Measurements from ENCODE around the gene KCNJ6. TPM values are rescaled to one million over a fixed set of nuclear protein-coding genes. Genes with fewer than 3 reads are reported as not detected.

Gene KCNJ6
- total RNA-seq, 1 experiment from 2014 or later: not detected

DNA sequence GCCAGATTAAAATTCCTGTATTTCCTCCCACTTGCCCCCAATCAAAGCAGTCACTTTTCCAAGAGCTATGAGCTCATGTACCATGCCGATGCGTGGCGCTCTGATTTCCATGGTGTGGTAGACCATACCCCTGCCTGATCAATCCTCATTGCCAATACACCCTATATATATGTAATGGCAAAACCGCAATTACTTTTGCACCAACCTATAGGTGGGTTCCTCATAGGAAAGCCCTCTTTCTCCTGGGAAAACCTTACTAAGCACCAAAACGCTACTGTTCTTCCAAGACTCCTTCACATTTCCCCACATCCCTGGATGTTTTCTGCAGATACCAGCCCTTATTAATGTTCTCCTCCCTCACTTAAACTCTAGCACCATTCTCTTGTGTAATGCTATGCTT, 11.0 kb downstream of the KCNJ6 start:
- ChIA-PET CTCF (no interaction called here), POLR2A (no interaction called here), RAD21 (ENCODE audit: low non-redundant PET in 1 of 2, low total read pairs in 2 of 2, uncharacterized antibody in 2 of 2, unreplicated experiment in 2 of 2) (no interaction called here)
- no peaks in the 10 kb centered on the region for H4K20me1 ChIP-seq (ENCODE audit: insufficient read depth)
- no peaks in the 10 kb centered on the region for H3K4me1 ChIP-seq (ENCODE audit: control insufficient read depth in 1 of 2, insufficient read depth in 2 of 2, low read length in 2 of 2)
- peaks cover 0 to 3% of the 10 kb centered on the region in 2 experiments; a peak in 1 of 4 replicates for H3K9me3 ChIP-seq (ENCODE audit: control insufficient read depth in 1 of 2, insufficient read depth in 1 of 2, low read depth in 1 of 2, low read length in 2 of 2)
- no peaks in the 10 kb centered on the region for H3K9me2 ChIP-seq (ENCODE audit: insufficient read depth)
- H3K4me2 ChIP-seq (ENCODE audit: low read length): no peak overlapping the region
- H2AFZ ChIP-seq (ENCODE audit: low read depth, low read length, poor library complexity, severe bottlenecking): no peak overlapping the region
- intact Hi-C loops (cut with micrococcal nuclease): no loop called here
- DNase-seq (ENCODE audit: low read depth, low spot score): no peak
- H3K9ac ChIP-seq (ENCODE audit: low read length): no peak overlapping the region
- no peaks in the 10 kb centered on the region for H3K36me3 ChIP-seq (ENCODE audit: control insufficient read depth in 1 of 2, insufficient read depth in 2 of 2, low read length in 2 of 2)
- ATAC-seq: no peak
- H3K4me3 ChIP-seq (replicated peaks in 1 of 2; ENCODE audit: low read depth in 1 of 2, low read length in 2 of 2): no peak overlapping the region
- H3K79me2 ChIP-seq (ENCODE audit: insufficient read depth, low read length): no peaks in the 10 kb centered on the region
- no peaks in the 10 kb centered on the region for H3K27me3 ChIP-seq (ENCODE audit: insufficient read depth, low read length)
- BruUV-seq (replicated peaks): no TSS peak
- no peak for TF ChIP-seq EZH2 (IDR thresholded peaks at IDR 0.05)
- TF ChIP-seq JUND (IDR thresholded peaks at IDR 0.05): no peak
- TF ChIP-seq EGR1 (IDR thresholded peaks at IDR 0.05; ENCODE audit: low read depth): no peak
- no peak for TF ChIP-seq SRF (IDR thresholded peaks at IDR 0.05; ENCODE audit: low read depth)
- TF ChIP-seq ZFX (IDR thresholded peaks at IDR 0.05): no peak
- no peak for TF ChIP-seq SP1 (IDR thresholded peaks at IDR 0.05; ENCODE audit: low read depth)
- TF ChIP-seq SIN3A (IDR thresholded peaks at IDR 0.05; ENCODE audit: low read depth): no peak
- no peak for TF ChIP-seq POLR2A (IDR thresholded peaks at IDR 0.05; ENCODE audit: borderline replicate concordance, extremely low read depth, insufficient read depth, insufficient read length)
- TF ChIP-seq EZH2phosphoT487 (IDR thresholded peaks at IDR 0.05; ENCODE audit: borderline replicate concordance): no peak
- TF ChIP-seq, protein P1, sequence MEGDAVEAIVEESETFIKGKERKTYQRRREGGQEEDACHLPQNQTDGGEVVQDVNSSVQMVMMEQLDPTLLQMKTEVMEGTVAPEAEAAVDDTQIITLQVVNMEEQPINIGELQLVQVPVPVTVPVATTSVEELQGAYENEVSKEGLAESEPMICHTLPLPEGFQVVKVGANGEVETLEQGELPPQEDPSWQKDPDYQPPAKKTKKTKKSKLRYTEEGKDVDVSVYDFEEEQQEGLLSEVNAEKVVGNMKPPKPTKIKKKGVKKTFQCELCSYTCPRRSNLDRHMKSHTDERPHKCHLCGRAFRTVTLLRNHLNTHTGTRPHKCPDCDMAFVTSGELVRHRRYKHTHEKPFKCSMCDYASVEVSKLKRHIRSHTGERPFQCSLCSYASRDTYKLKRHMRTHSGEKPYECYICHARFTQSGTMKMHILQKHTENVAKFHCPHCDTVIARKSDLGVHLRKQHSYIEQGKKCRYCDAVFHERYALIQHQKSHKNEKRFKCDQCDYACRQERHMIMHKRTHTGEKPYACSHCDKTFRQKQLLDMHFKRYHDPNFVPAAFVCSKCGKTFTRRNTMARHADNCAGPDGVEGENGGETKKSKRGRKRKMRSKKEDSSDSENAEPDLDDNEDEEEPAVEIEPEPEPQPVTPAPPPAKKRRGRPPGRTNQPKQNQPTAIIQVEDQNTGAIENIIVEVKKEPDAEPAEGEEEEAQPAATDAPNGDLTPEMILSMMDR (IDR thresholded peaks at IDR 0.05 in 2 of 3, conservative IDR thresholded peaks at IDR 0.05 in 1 of 3; ENCODE audit: borderline replicate concordance in 1 of 3, insufficient read depth in 1 of 3, low read depth in 2 of 3, low read length in 2 of 3): no peak
- no peak for TF ChIP-seq YY1 (IDR thresholded peaks at IDR 0.05; ENCODE audit: extremely low read depth, insufficient replicate concordance, low read depth, low read length)
- TF ChIP-seq, protein P2, sequence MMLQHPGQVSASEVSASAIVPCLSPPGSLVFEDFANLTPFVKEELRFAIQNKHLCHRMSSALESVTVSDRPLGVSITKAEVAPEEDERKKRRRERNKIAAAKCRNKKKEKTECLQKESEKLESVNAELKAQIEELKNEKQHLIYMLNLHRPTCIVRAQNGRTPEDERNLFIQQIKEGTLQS (IDR thresholded peaks at IDR 0.05): no peak
- TF ChIP-seq ZNF274 (IDR thresholded peaks at IDR 0.05; ENCODE audit: low read depth, low read length): no peak
- TF ChIP-seq, protein P3, sequence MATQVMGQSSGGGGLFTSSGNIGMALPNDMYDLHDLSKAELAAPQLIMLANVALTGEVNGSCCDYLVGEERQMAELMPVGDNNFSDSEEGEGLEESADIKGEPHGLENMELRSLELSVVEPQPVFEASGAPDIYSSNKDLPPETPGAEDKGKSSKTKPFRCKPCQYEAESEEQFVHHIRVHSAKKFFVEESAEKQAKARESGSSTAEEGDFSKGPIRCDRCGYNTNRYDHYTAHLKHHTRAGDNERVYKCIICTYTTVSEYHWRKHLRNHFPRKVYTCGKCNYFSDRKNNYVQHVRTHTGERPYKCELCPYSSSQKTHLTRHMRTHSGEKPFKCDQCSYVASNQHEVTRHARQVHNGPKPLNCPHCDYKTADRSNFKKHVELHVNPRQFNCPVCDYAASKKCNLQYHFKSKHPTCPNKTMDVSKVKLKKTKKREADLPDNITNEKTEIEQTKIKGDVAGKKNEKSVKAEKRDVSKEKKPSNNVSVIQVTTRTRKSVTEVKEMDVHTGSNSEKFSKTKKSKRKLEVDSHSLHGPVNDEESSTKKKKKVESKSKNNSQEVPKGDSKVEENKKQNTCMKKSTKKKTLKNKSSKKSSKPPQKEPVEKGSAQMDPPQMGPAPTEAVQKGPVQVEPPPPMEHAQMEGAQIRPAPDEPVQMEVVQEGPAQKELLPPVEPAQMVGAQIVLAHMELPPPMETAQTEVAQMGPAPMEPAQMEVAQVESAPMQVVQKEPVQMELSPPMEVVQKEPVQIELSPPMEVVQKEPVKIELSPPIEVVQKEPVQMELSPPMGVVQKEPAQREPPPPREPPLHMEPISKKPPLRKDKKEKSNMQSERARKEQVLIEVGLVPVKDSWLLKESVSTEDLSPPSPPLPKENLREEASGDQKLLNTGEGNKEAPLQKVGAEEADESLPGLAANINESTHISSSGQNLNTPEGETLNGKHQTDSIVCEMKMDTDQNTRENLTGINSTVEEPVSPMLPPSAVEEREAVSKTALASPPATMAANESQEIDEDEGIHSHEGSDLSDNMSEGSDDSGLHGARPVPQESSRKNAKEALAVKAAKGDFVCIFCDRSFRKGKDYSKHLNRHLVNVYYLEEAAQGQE (IDR thresholded peaks at IDR 0.05; ENCODE audit: low read depth): no peak
- TF ChIP-seq CEBPB (IDR thresholded peaks at IDR 0.05; ENCODE audit: low read depth): no peak
- H3K27ac ChIP-seq (ENCODE audit: low read depth, low read length): no peak overlapping the region

All from HCT116 (cell line).